ENCODE measurements around the gene ELL2.

DNA sequence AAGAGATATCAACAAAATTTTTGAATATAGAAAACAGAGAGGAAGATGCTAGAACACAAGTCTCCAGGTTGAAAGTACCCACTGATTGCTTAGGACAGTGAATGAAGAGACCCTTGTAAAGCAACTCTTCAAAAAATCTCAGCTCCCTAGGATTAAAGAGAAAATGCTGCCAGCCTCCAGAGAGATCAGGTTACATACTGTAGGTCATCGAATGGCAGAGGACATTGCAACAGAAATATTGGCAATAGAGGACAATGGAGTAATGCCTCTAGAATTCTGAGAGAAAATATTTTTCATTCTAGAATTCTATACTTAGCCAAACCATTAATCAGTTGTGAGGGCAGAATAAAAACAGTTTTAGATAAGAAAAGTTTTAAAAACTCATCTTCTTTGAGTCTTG lies 43.1 kb upstream of the ELL2 start:
- TF ChIP-seq, protein P1, sequence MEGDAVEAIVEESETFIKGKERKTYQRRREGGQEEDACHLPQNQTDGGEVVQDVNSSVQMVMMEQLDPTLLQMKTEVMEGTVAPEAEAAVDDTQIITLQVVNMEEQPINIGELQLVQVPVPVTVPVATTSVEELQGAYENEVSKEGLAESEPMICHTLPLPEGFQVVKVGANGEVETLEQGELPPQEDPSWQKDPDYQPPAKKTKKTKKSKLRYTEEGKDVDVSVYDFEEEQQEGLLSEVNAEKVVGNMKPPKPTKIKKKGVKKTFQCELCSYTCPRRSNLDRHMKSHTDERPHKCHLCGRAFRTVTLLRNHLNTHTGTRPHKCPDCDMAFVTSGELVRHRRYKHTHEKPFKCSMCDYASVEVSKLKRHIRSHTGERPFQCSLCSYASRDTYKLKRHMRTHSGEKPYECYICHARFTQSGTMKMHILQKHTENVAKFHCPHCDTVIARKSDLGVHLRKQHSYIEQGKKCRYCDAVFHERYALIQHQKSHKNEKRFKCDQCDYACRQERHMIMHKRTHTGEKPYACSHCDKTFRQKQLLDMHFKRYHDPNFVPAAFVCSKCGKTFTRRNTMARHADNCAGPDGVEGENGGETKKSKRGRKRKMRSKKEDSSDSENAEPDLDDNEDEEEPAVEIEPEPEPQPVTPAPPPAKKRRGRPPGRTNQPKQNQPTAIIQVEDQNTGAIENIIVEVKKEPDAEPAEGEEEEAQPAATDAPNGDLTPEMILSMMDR (IDR thresholded peaks at IDR 0.05): no peak
- TF ChIP-seq ZFX (IDR thresholded peaks at IDR 0.05; ENCODE audit: borderline replicate concordance): no peak

Measured in 22Rv1 (cell line).